Gastroesophageal sphincter (tissue), 4 donors: ENCODE measurements around the gene CNTN5. TPM values are rescaled to one million over a fixed set of nuclear protein-coding genes. Genes with fewer than 3 reads are reported as not detected.

Experiments used
- ATAC-seq: fragments of 150-250 bp; one replicate; pipeline ENCODE4 v1.9.1; 2016; ENCODE audit warnings: mild to moderate bottlenecking, moderate library complexity
- H3K27ac ChIP-seq, 4 donors: fragments of 200-600 bp; sonication (generic) in 3 of 4; 1 replicate in 3 of 4; 2 replicates in 1 of 4; pipeline ENCODE4 v1.5.1; 2016 to 2019
- H3K27me3 ChIP-seq: fragments of 200-600 bp; sonication (generic); one replicate; pipeline ENCODE4 v1.5.1; 2019
- H3K36me3 ChIP-seq, 2 donors: fragments of 200-600 bp; sonication (generic); one replicate each; pipeline ENCODE4 v1.5.1; 2019; ENCODE audit warnings: control low read depth in 1 of 2
- H3K4me1 ChIP-seq, 3 donors: fragments of 200-600 bp; sonication (generic); 1 replicate in 2 of 3; 2 replicates in 1 of 3; pipeline ENCODE4 v1.5.1; 2016 to 2019; ENCODE audit warnings: control low read depth in 2 of 3
- H3K4me3 ChIP-seq, 2 donors: fragments of 200-600 bp; sonication (generic); one replicate each; pipeline ENCODE4 v1.5.1; 2019; ENCODE audit warnings: mild to moderate bottlenecking in 1 of 2, moderate library complexity in 1 of 2
- H3K9me3 ChIP-seq, 3 donors: fragments of 200-600 bp; sonication (generic); one replicate each; pipeline ENCODE4 v1.5.1; 2017 to 2019; ENCODE audit warnings: control low read depth in 2 of 3
- CTCF ChIP-seq, 4 experiments: fragments of 200-600 bp in 2 of 4; fragments of 450-650 bp in 2 of 4; sonication (generic) in 1 of 4; IDR thresholded peaks; one replicate each; pipeline ENCODE4 v1.5.1; 2017 to 2019; ENCODE audit warnings: antibody characterized with exemption in 4 of 4, mild to moderate bottlenecking in 2 of 4, moderate library complexity in 2 of 4
- EP300 ChIP-seq: sonication (generic); formaldehyde crosslinking; IDR thresholded peaks from one replicate; pipeline ENCODE4 v1.6.1; 2017; ENCODE audit warnings: antibody characterized with exemption, mild to moderate bottlenecking
- POLR2A ChIP-seq, 2 donors: fragments of 450-650 bp; IDR thresholded peaks; one replicate each; pipeline ENCODE4 v1.6.1; 2017; ENCODE audit warnings: antibody characterized with exemption in 2 of 2, mild to moderate bottlenecking in 2 of 2, moderate library complexity in 1 of 2
- POLR2AphosphoS5 ChIP-seq: sonication (generic); formaldehyde crosslinking; IDR thresholded peaks from one replicate; pipeline ENCODE4 v1.6.1; 2017; ENCODE audit warnings: antibody characterized with exemption
- WGBS, 2 donors: methylation state at CpG; one replicate each; pipeline ENCODE4 v1.1.5; 2018; ENCODE audit warnings: low coverage in 1 of 2; 5-methylcytosine and 5-hydroxymethylcytosine counted together
- total RNA-seq, 4 donors: library from RNA; depleted of rRNA; stranded (reverse); fragments of >200 nt; gene quantifications; one replicate each; pipeline ENCODE4 v1.1.0, GENCODE V29; 2016

The CNTN5 gene
- total RNA-seq, 4 donors from 2014 or later = 0.16 TPM; not detected in 3

GRCh38 chr11:100340466-100341319 is 1319.9 kb downstream of the CNTN5 start:
- H3K9me3 ChIP-seq = no peaks in the 10 kb centered on the region
- no peaks in the 10 kb centered on the region for H3K36me3 ChIP-seq
- ATAC-seq = no peak
- no peaks in the 10 kb centered on the region for H3K27me3 ChIP-seq
- TF ChIP-seq POLR2AphosphoS5 = no peak
- no peak for TF ChIP-seq CTCF (IDR thresholded peaks at IDR 0.05)
- no peak for TF ChIP-seq EP300
- no peak for TF ChIP-seq POLR2A (IDR thresholded peaks at IDR 0.05)
- 47 to 68% methylated on average over 6 to 9 of the region's 9 CpGs for WGBS, 2 donors
- no peak overlapping the region for H3K27ac ChIP-seq
- no peak overlapping the region for H3K4me3 ChIP-seq
- H3K4me1 ChIP-seq = no peaks in the 10 kb centered on the region

- no peaks in the 10 kb centered on the region for H3K36me3 ChIP-seq
- no peak for ATAC-seq
- H3K27me3 ChIP-seq = no peaks in the 10 kb centered on the region
- TF ChIP-seq POLR2AphosphoS5 = no peak
- no peak for TF ChIP-seq POLR2A (IDR thresholded peaks at IDR 0.05)
- no peak for TF ChIP-seq EP300
- TF ChIP-seq CTCF (IDR thresholded peaks at IDR 0.05) = no peak
- H3K9me3 ChIP-seq = no peaks in the 10 kb centered on the region
- H3K4me1 ChIP-seq = no peaks in the 10 kb centered on the region
- H3K4me3 ChIP-seq = no peak overlapping the region
- H3K27ac ChIP-seq = no peak overlapping the region
Observed at GRCh38 chr11:100353083-100353482, 1332.3 kb downstream of the CNTN5 start.

- no peaks in the 10 kb centered on the region for H3K36me3 ChIP-seq
- H3K9me3 ChIP-seq = no peaks in the 10 kb centered on the region
- no peaks in the 10 kb centered on the region for H3K27me3 ChIP-seq
- no peak for ATAC-seq
- no peak overlapping the region for H3K4me3 ChIP-seq
- H3K4me1 ChIP-seq = no peaks in the 10 kb centered on the region
- TF ChIP-seq POLR2A (IDR thresholded peaks at IDR 0.05) (no peak), CTCF (IDR thresholded peaks at IDR 0.05) (no peak), EP300 (no peak), POLR2AphosphoS5 (no peak)
- no peak overlapping the region for H3K27ac ChIP-seq
Observed at GRCh38 chr11:100354736-100355135, 1334.0 kb downstream of the CNTN5 start.

GRCh38 chr11:100356035-100356434 is 1335.3 kb downstream of the CNTN5 start:
- no peak overlapping the region for H3K27ac ChIP-seq
- no peaks in the 10 kb centered on the region for H3K27me3 ChIP-seq
- no peaks in the 10 kb centered on the region for H3K9me3 ChIP-seq
- no peaks in the 10 kb centered on the region for H3K4me1 ChIP-seq
- no peaks in the 10 kb centered on the region for H3K36me3 ChIP-seq
- no peak overlapping the region for H3K4me3 ChIP-seq
- ATAC-seq = no peak
- 46 to 60% methylated on average over 4 of the region's 4 CpGs for WGBS, 2 donors
- TF ChIP-seq POLR2A (IDR thresholded peaks at IDR 0.05) = no peak
- TF ChIP-seq EP300 = no peak
- no peak for TF ChIP-seq CTCF (IDR thresholded peaks at IDR 0.05)
- TF ChIP-seq POLR2AphosphoS5 = no peak

GRCh38 chr11:100359281-100359680 is 1338.5 kb downstream of the CNTN5 start:
- Histone ChIP-seq H3K9me3 (peaks cover 0 to 8% (median 0%) of the 10 kb centered on the region in 3 donors), H3K27ac (no peak overlapping the region), H3K4me3 (no peak overlapping the region), H3K27me3 (no peaks in the 10 kb centered on the region), H3K4me1 (no peaks in the 10 kb centered on the region), H3K36me3 (no peaks in the 10 kb centered on the region)
- WGBS, 2 donors = 35 to 46% methylated on average over 4 of the region's 4 CpGs
- no peak for TF ChIP-seq EP300
- TF ChIP-seq POLR2A (IDR thresholded peaks at IDR 0.05) = no peak
- TF ChIP-seq CTCF (IDR thresholded peaks at IDR 0.05) = no peak
- no peak for TF ChIP-seq POLR2AphosphoS5
- no peak for ATAC-seq
